ENCODE measurements around the gene TXNDC16.

- TF ChIP-seq CTCF (IDR thresholded peaks at IDR 0.05) (no peak), EZH2 (IDR thresholded peaks at IDR 0.05; ENCODE audit: borderline replicate concordance, insufficient read depth, low read depth, low read length, poor library complexity, severe bottlenecking) (no peak)
Measured at GRCh38 chr14:52553671-52554575, 1.6 kb upstream of the TXNDC16 start.

All from B cell (primary cell).